Measurements from ENCODE around the gene BAD. TPM values are rescaled to one million over a fixed set of nuclear protein-coding genes. Genes with fewer than 3 reads are reported as not detected.

BAD gene
- total and polyA plus RNA-seq, 10 of the 15 experiments (the other 5 are each of a cell fraction or from before 2014, with no cell fraction given) = 1.5 to 67.2 (median 39.6) TPM

- in situ Hi-C loops (cut with MboI) = no loop called here
- no peaks in the 10 kb centered on the region for H3K27me3 ChIP-seq (replicated peaks in 1 of 2; ENCODE audit: control insufficient read depth in 2 of 2, insufficient read depth in 2 of 2, low read length in 1 of 2)
- 95% methylated on average over 14 of the region's 14 CpGs for WGBS (ENCODE audit: insufficient coverage, insufficient replicate concordance, low lambda C conversion rate, missing lambda C conversion rate)
- FAIRE-seq (no peak), DNase-seq (ENCODE audit: low read depth, low spot score) (no peak), ATAC-seq (no peak)
- peaks cover 3% of the 10 kb centered on the region; the same call in 1 of the 2 replicates for H3K4me1 ChIP-seq (ENCODE audit: control insufficient read depth, insufficient read depth, low read length)
- no peaks in the 10 kb centered on the region for H4K20me1 ChIP-seq (ENCODE audit: control insufficient read depth, insufficient read depth)
- ChIA-PET POLR2A (interaction anchor here (1.0 to 2.6 kb wide), 2 partner anchors 11 to 14 kb away, joined by 3 to 11 read pairs; partner anchors contain the start of gene FERMT3), CTCF (no interaction called here), RAD21 (ENCODE audit: unreplicated experiment) (interaction anchor here (0.6 kb wide), 1 partner anchor 16 kb away, joined by 3 read pairs; no protein-coding TSS in a partner anchor), SMC1A (ENCODE audit: uncharacterized antibody, unreplicated experiment) (no interaction called here)
- H3K9me3 ChIP-seq (replicated peaks; ENCODE audit: control insufficient read depth, insufficient read depth, low read length) = no peaks in the 10 kb centered on the region
- H3K4me2 ChIP-seq (ENCODE audit: control insufficient read depth, insufficient read depth) = no peak overlapping the region
- no peak overlapping the region for H3K27ac ChIP-seq (ENCODE audit: control insufficient read depth, insufficient read depth)
- no peak overlapping the region for H3K9ac ChIP-seq (ENCODE audit: control insufficient read depth, insufficient read depth, low read length)
- H2AFZ ChIP-seq (ENCODE audit: control insufficient read depth, low read depth, low read length) = no peak overlapping the region
- H3K36me3 ChIP-seq (ENCODE audit: control insufficient read depth in 2 of 2, insufficient read depth in 2 of 2, low read length in 1 of 2) = peaks cover 26 to 27% of the 10 kb centered on the region in 2 experiments
- TF ChIP-seq TBL1XR1 (IDR thresholded peaks at IDR 0.05; ENCODE audit: low read depth, low read length) (no peak), SMAD1 (IDR thresholded peaks at IDR 0.05; ENCODE audit: low read depth, partially characterized antibody) (no peak), RAD51 (IDR thresholded peaks at IDR 0.05) (no peak), SUPT20H (IDR thresholded peaks at IDR 0.05; ENCODE audit: borderline replicate concordance, control insufficient read depth, low read depth, low read length) (no peak), CBFB (IDR thresholded peaks at IDR 0.05; ENCODE audit: low read depth) (no peak), STAT1 (conservative IDR thresholded peaks at IDR 0.05) (no peak), TCF7 (IDR thresholded peaks at IDR 0.05; ENCODE audit: borderline replicate concordance) (no peak), TCF3 (IDR thresholded peaks at IDR 0.05; ENCODE audit: borderline replicate concordance, insufficient read depth, low read depth, low read length) (no peak), ESRRA (IDR thresholded peaks at IDR 0.05; ENCODE audit: low read length) (no peak), RAD21 (IDR thresholded peaks at IDR 0.05; ENCODE audit: insufficient read depth, low read depth, low read length) (no peak), NBN (IDR thresholded peaks at IDR 0.05) (no peak), DPF2 (IDR thresholded peaks at IDR 0.05) (no peak), RFX5 (IDR thresholded peaks at IDR 0.05; ENCODE audit: low read depth, low read length) (no peak), HCFC1 (IDR thresholded peaks at IDR 0.05; ENCODE audit: low read length) (no peak), PKNOX1 (IDR thresholded peaks at IDR 0.05) (no peak), RELA (IDR thresholded peaks at IDR 0.05; ENCODE audit: borderline replicate concordance, partially characterized antibody) (no peak), BRCA1 (IDR thresholded peaks at IDR 0.05; ENCODE audit: low read depth, low read length) (no peak), ZNF207 (IDR thresholded peaks at IDR 0.05; ENCODE audit: borderline replicate concordance) (no peak)
- no TSS peak for BruUV-seq (replicated peaks)
- intact Hi-C loops (cut with micrococcal nuclease; ENCODE audit: unreplicated experiment) = no loop called here
- peaks cover 12% of the 10 kb centered on the region for H3K79me2 ChIP-seq (ENCODE audit: control insufficient read depth, insufficient read depth, low read length)
- H3K4me3 ChIP-seq = no peak overlapping the region
These were observed 63.7 kb downstream of the BAD start for GRCh38 chr11:64220798-64221197.
